H1 (cell line): Measurements from ENCODE around the gene DOP1A. TPM values are rescaled to one million over a fixed set of nuclear protein-coding genes. Genes with fewer than 3 reads are reported as not detected.

Experiments used
- CBX5 ChIP-seq: fragments of 300-800, 300-1000 bp; sonication (generic); IDR thresholded peaks from 2 replicates; pipeline ENCODE4 v1.7.1; 2016; ENCODE audit warnings: antibody characterized with exemption, low read length, low read depth
- CEBPB ChIP-seq: IDR thresholded peaks from 2 replicates; pipeline ENCODE4 v1.6.1; 2012; ENCODE audit warnings: low read depth, low read length
- CHD7 ChIP-seq: fragments of 300-600 bp; sonication (generic); IDR thresholded peaks from 2 replicates; pipeline ENCODE4 v1.7.1; 2012; ENCODE audit warnings: low read length, moderate library complexity, mild to moderate bottlenecking, inconsistent platforms; ENCODE audit not compliant: insufficient replicate concordance
- NANOG ChIP-seq: IDR thresholded peaks from 2 replicates; pipeline ENCODE4 v1.6.1; 2011; ENCODE audit warnings: low read length, low read depth, mild to moderate bottlenecking, inconsistent platforms; ENCODE audit not compliant: insufficient read depth, poor library complexity, severe bottlenecking
- POLR2A ChIP-seq, 2 experiments: IDR thresholded peaks; 1 replicate in 1 of 2; 2 replicates in 1 of 2; pipeline ENCODE4 v1.6.1; 2011; ENCODE audit warnings: low read depth in 2 of 2, low read length in 2 of 2, mild to moderate bottlenecking in 2 of 2; ENCODE audit errors: control extremely low read depth in 1 of 2
- SP4 ChIP-seq: IDR thresholded peaks from 2 replicates; pipeline ENCODE4 v1.6.1; 2012; ENCODE audit warnings: low read length, inconsistent platforms
- TCF12 ChIP-seq: IDR thresholded peaks from 2 replicates; pipeline ENCODE4 v1.6.1; 2011; ENCODE audit warnings: low read depth, mild to moderate bottlenecking, low read length
- ZNF274 ChIP-seq: IDR thresholded peaks from 2 replicates; pipeline ENCODE4 v1.7.0; 2012; ENCODE audit warnings: low read length, borderline replicate concordance; ENCODE audit errors: extremely low read depth
- polyA plus RNA-seq, 7 experiments: library from polyadenylated mRNA; depleted of rRNA in 3 of 7; stranded (reverse) in 5 of 7; unstranded in 2 of 7; fragments of >200 nt in 5 of 7; fragments of 200-250 nt in 2 of 7; gene quantifications; 1 replicate in 5 of 7; 2 replicates in 1 of 7; 4 replicates in 1 of 7; pipeline versions ENCODE4 v1.2.1 to v1.2.3, GENCODE V29; 2011 to 2013; ENCODE audit warnings: missing spikeins in 2 of 7, mixed read lengths in 2 of 7
- total RNA-seq: library from RNA; stranded (reverse); fragmentation: NEBNext Ultra II Directional; extraction: Animal tissue kit (Norgen Biotek cat#: 25700); gene quantifications from 2 replicates; pipeline ENCODE4 v1.2.1, GENCODE V29; 2021

Gene DOP1A
- total and polyA plus RNA-seq, 2 of the 8 experiments (the other 6 are each of a cell fraction or from before 2014, with no cell fraction given): 7.5 to 14.7 TPM

DNA sequence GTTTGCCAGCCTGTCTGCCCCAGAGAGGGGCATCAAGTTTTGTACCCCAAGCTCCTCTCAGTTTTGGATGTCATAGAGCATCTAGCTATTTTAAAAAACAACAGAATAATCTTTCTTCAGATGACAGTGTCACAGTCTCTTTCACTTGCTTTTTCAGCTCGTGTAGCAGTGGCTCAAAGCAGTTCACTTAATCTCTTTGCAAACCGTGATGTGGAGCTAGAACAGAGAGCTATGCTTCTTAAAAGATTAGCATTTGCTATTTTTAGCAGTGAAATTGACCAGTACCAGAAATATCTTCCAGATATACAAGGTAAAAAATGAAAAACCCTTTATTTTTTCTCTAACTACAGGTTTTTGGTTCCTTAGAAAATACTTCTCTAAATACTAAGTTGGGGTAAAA, 88.3 kb downstream of the DOP1A start (continued):
- no peak for TF ChIP-seq CHD7
- TF ChIP-seq SP4: no peak
- no peak for TF ChIP-seq POLR2A (IDR thresholded peaks at IDR 0.05; ENCODE audit: control extremely low read depth in 1 of 2, low read depth in 2 of 2, low read length in 2 of 2)
- TF ChIP-seq CEBPB: no peak
- TF ChIP-seq ZNF274: no peak
- TF ChIP-seq TCF12: no peak
- TF ChIP-seq NANOG: no peak
- no peak for TF ChIP-seq CBX5
